ENCODE measurements around the gene TAF5L.

DNA sequence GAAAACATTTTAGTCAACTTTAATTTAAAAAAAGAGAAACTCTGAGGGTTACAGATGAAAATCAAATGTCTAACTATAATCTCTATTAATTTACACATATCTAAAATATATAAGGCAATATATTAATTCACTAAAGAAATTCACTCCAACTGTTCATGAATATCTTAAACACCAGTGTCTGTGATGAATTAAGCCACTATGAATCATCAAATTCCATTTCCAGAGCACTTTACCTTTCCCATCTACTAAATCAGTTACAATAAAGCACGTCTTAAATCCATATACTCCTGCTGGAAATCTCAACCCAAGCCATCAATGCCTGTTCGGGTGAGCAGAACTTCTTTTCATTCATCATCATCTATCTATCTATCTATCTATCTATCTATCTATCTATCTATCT is 4.3 kb downstream of the TAF5L start:
- TF ChIP-seq POLR2AphosphoS5 (IDR thresholded peaks at IDR 0.05) (no peak), POLR2A (IDR thresholded peaks at IDR 0.05) (no peak), EP300 (IDR thresholded peaks at IDR 0.05) (no peak)
- TF ChIP-seq, protein P1, sequence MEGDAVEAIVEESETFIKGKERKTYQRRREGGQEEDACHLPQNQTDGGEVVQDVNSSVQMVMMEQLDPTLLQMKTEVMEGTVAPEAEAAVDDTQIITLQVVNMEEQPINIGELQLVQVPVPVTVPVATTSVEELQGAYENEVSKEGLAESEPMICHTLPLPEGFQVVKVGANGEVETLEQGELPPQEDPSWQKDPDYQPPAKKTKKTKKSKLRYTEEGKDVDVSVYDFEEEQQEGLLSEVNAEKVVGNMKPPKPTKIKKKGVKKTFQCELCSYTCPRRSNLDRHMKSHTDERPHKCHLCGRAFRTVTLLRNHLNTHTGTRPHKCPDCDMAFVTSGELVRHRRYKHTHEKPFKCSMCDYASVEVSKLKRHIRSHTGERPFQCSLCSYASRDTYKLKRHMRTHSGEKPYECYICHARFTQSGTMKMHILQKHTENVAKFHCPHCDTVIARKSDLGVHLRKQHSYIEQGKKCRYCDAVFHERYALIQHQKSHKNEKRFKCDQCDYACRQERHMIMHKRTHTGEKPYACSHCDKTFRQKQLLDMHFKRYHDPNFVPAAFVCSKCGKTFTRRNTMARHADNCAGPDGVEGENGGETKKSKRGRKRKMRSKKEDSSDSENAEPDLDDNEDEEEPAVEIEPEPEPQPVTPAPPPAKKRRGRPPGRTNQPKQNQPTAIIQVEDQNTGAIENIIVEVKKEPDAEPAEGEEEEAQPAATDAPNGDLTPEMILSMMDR (IDR thresholded peaks at IDR 0.05): no peak
